Fibroblast of mammary gland (primary cell): ENCODE data around the gene TMEM163.

Experiments
- DNase-seq: peaks from one replicate; pipeline ENCODE4 v3.0.0-alpha.2; 2010; ENCODE audit warnings: low read depth
- H3K4me3 ChIP-seq: 2 replicates; pipeline ENCODE4 v1.5.1; 2011; ENCODE audit warnings: low read depth, mild to moderate bottlenecking, low read length, moderate library complexity; ENCODE audit not compliant: control insufficient read depth
- CTCF ChIP-seq: conservative IDR thresholded peaks from 2 replicates; pipeline ENCODE4 v1.5.1; 2011; ENCODE audit warnings: low read depth, low read length, inconsistent platforms; ENCODE audit not compliant: control insufficient read depth, insufficient read depth

The TMEM163 gene

GRCh38 chr2:134682726-134683125 is 36.1 kb downstream of the TMEM163 start:
- no peak for TF ChIP-seq CTCF
- no peak for DNase-seq
- no peak overlapping the region for H3K4me3 ChIP-seq

DNA sequence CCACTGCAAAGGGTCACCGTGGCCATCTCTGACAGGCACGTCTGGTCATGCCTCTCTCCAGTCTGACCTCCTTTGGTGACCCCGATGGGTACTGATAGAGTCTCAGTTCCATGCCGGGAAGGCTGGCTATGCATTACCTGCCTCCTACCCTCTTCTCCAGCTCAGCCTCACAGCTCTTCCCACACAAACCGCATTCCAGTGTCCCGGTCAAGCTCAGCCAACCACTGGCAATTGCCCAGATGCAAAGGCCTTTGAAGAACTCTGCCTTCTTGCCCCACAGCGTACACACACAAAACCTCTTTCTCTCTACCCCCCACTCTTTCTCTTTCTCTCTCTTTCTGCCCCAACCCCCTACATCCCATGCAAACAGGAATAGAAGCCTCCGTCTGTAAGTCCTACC is 37.6 kb downstream of the TMEM163 start:
- DNase-seq, result no peak
- H3K4me3 ChIP-seq, result no peak overlapping the region
- no peak for TF ChIP-seq CTCF

DNA sequence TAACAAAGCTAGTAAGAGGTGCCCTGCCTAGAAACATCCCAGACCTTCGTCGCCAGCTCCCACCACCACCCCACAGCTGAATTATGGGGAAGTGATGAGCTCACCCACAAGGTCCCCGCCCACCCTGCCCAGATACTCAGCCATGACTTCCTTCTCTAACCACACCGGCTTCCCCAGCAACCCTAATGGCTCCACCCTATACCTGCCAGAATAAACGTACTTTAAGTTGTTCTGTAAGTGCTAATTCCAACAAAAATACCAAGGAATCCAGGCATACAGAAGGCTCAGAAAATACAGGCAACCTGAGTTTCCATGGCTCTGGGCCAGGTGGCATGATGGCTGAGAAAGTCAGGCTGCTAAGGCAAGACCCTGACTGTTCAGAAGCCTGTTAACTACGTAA is 39.1 kb downstream of the TMEM163 start:
- no peak overlapping the region for H3K4me3 ChIP-seq
- no peak for DNase-seq
- no peak for TF ChIP-seq CTCF

DNA sequence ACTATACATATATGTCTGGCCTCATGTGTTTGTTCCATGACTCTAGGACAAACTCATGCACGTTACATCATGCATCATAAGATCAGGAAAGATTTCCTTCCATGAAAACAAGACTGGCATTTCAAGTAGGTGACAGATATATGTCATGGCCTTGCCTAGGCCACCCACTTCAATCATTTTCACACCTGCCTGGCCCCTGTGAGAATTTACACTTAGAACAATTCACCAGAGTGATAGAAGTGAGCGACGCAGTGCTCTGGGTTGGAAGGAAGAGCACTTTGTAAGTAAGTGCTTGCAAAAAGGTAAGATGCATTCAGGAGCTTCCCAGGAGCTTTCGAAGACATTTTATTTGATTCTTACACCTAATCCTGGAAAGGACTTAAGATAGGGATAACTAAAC is 39.5 kb downstream of the TMEM163 start:
- TF ChIP-seq CTCF, result no peak
- no peak for DNase-seq
- H3K4me3 ChIP-seq, result no peak overlapping the region

- no peak overlapping the region for H3K4me3 ChIP-seq
- no peak for DNase-seq
- TF ChIP-seq CTCF, result no peak
These were observed 40.7 kb downstream of the TMEM163 start for GRCh38 chr2:134677856-134678756.

DNA sequence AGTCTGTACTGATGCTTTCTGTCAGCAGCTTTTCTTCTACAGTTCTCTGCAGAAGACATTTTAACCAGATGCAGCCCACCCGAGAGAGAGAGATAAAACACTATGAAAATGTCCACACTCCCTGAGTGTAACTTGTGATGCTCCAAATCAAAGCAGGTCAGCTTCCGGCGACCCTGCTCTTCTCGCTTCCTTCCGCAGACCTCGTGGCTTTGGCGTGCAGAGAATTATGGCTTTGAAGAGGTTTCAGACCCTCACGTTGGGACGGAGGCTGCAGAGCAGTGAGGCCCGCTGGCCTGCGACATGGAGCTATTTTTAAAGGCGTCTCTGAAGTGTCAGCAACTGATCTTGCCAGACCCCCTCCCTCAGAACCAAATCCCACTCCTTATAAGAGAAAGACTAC is 41.8 kb downstream of the TMEM163 start:
- DNase-seq, result no peak
- H3K4me3 ChIP-seq, result no peak overlapping the region
- no peak for TF ChIP-seq CTCF
